ENCODE measurements around the gene C11orf58.
A peak's percentile ranks its signal among the peaks of the same experiment; 100 is the strongest.

Gene C11orf58

DNA sequence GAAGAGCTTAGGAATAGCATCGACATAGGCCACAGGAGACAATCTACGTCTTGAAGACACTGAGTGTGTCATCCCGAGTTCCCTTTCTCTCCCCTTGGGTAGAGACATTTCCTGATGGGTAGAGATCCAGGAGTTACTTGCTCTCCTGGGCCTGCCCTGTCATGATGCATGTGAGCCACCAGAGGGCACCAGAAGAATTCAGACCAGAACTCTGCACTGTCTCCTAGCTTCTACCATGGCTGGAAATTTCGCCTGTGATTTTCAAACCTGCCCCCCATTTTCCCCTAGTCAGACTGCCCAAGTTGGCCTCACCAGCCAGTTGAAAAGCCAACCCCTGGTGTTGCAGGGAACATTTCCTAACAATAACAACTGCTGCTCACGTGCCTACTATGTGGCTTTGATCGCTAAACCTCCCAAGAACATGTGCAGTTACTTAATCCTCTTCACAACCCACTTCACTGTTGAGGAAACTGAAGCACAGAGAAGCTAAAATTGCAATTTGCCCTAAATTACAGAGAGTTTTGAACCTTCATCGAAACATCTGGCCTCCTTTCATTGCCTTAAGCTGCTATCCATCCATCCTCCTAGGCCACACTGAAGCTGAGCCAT, 47.2 kb downstream of the C11orf58 start:
- DNase-seq (ENCODE audit: low spot score) = peak; percentile 81

DNA sequence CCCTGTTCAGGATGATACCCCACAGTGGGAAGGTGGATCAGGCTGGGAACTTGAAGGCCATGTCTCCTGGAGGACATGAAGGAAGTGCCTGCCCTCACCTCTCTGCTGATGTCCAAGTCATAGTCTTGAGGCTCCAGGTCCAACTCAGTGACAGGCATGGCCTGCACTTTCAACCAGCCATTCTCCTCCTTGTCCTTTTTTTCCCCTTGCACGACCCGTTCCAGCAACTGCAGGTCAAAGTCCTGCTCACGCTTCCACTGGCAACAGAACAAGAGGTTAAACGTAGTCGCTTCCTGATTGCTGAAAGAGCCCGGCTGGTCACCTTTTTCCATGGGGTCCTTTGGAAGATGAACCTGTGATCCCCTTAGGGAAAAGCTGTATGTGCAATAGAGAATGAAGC, 47.7 kb downstream of the C11orf58 start:
- DNase-seq (ENCODE audit: low spot score) = no peak

DNA sequence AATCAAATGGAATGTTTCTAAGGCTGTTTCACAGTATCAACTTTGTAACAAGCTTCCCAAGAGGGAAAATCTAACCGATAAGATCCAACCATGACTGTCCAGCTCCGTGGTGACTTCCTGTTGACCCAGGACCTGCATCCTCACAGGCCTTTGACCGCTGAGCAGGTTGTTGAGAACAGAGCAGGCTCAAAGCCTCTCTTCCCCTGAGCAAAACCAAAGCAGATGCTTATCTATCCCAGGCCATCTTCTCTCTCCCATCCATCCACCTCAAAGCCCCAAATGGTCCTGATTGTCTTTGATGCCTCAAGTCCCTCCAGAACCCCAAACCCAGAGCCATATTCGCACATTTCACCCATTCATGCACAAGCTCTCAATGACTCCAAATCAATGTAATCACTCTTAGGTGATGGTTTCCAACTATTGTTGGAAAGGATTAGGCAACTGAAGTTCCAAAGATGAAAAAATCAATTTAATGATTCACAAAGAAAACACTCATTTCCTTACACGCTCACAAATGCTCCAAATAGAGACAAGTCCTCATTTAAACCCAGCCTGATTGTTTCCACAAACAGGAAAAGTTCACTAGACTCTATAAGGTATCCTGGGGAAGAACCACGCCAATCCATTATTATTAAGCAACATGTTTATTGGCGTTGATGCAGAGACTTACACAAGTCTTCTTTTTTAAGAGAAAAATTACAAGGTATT, 48.7 kb downstream of the C11orf58 start:
- no peak for DNase-seq (ENCODE audit: low spot score)

DNA sequence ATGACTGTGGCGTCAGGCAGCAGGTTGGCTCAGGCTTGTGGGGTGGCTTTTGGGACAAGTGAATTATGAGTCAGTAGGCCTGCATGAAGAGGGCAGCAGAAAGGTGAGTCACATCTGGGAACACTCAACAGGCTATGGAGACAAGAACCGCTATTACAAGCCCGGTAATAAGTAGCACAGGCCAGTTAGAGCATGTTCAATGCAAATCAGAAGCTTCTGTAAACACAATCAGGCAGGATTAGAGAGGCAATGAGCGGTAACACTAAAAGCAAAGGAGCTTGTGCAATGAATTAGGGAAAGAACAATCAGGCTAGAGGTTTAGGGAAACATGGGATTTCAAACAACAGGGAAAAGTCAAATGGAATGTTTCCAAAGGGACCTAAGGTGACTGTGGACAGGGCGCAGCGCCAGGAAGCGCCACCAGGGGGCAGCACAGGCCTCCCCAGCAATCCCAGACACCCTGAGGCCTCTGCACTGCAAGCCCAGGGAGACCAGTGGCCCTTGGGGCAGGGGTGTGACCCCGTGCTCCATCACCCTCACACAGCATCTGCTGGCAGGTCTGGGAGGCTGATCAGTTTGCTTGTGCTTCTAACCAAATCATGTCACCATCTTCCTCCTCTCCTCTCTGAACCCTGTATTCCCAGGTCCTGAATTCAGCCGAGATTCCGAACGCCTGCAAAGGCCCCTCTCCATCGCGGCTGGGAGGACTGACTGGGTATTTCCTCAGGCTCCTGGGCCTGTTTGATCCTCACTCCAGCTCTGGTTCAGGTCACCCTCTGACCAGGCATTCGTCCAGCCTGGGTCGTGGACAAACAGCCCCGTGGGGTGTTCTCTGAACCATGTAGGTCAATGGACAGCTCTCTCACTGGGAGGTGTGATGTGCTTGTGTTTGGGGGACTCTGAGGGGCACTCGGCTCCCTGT, 50.0 kb downstream of the C11orf58 start:
- peak; percentile 72 for DNase-seq (ENCODE audit: low spot score)

DNA sequence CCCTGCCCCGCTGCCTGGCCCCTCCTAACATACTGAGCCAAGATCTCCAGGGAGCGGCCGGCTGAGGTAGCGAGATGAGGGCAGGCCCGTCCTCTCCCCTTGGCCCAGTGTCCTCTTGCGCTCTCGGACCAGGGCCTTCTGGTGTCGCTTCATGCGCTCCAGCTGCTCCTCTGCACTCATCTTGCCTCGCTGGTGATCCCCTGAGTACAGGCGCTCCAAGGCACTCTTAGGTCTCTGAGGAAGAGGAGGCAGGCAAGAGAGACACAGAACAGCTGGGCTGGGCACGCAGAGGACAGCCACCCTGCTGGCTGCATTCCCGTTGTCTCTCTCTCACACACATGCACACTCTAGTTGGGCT, 50.6 kb downstream of the C11orf58 start:
- DNase-seq (ENCODE audit: low spot score) = no peak

DNA sequence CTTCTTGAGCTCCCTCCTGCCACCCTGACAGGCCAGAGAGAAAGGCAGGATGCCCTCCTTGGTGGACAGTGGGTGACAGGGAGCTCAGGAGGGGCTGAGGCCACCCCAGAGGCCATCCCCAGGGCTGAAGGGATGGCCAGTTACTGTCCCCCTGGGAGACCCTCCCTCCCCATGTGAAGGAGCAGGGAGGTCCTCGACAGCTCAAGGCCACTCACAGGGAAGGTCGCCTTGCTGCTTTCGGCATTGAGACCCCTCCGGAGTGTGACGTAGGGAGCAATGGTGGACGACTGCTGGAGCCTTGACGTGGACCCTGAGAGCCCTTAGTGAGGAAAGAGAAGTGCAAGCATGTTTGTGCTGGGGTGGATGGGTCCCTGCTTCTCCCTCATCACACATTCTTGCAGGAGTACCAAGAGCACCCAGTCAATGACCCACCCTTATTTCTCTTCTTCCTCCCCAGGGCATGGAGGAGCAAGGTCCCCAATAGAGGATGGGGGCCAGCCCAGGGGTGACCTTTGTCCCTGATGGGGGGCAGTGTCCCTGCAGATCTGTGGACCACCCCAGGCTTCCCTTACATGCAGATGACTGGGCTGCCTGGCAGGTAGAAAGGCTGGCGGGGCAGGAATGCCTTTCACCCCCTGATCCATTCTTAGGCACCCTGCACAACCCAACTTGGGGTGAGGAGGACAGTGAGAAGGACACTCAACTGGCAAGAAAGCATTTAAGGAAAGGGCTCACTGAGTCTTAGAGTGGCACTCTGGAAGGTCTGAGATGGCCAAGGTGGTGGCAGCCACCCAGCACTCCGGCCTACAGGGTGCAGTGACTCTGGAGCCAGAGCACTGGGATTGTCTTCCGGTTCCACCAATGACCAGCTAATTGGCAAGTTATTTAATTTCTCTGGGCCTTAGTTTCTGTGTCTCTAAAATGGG, 51.4 kb downstream of the C11orf58 start:
- no peak for DNase-seq (ENCODE audit: low spot score)

DNA sequence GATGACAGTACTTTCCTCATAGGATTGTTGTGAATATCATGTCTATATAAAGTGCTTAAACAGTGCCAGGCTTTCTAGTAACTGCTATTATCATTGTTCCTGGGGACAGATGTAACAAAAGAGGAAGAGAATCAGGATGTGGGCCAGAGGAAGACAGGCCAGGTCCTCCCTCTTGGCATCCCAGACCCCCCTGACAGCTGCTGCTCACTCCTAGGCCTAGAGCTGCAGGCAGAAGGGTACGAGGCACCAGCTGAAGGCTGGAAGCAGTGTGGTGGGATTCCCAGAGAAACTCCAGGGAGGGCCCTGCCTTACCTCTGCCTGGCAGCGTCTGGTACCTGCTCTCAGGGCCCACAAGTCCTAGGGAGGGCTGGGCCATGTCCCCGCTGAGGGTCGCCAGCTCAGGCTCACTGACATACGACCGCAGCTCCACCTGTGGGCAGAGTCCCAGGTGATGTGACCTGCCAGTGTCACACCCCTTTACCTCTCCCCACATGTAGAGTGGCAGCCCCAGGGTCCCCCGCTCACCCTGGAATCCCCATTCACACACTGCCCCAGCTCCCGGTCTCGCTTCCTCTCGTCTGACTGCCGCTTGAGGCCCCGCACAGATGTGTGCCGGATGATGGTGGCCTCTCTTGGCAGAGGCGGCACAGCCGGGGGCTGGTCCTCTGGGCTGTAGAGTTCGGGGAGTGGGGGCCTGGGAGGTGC, 52.2 kb downstream of the C11orf58 start:
- no peak for DNase-seq (ENCODE audit: low spot score)

DNA sequence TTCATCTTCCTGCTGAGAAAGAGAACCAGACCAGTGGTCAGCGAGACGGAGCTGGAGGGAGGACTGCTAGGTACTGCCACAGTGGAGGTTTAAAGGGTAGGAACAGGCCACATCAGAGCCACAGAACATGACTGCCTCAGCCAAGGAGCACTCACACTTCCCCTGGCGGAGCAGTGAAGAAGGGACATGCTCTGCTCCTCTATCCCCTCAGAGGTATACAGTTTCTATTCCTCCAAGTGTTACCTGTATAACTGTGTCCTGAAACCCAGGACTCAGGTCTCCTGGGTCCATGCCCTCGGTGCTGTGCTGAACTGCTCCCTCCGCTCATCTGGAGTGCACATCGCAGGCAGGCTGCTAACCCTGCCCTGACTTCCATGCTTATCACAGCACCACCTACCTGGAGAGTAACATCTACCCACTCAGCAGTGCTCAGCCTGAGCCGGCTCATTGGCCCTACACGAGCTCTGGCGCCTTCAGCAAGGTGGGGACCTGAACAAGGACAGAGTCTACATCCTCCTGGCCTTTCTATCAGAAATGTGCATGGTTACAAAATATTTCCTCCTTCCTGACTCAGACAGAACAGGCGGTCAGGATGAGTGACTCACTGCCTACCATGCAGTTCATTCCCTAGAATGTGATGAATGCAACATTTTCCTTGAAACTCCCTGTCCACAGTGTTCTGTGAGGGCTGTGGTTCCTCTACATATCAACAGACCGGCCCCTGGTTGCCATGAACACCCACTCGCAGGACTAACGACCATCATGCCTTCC, 52.9 kb downstream of the C11orf58 start:
- peak; percentile 90 for DNase-seq (ENCODE audit: low spot score)

DNA sequence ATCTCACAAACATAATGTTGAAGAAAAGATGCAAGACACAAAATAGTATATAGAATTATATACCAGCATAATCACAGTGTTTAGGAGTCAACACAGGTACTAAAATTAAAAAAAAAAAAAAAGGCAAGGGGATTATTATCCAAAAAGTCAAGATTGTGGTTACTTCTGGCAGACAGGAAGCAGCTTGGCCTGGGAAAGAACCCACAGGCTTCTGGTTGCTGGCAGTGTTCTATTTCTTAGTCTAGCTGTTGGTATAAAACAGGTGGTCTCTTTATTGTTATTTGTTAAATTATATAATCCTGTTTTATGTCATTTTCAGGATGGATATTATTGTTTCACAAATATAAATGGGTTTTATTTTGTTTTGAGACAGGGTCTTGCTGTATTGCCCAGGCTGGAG, 54.0 kb downstream of the C11orf58 start:
- no peak for DNase-seq (ENCODE audit: low spot score)

DNA sequence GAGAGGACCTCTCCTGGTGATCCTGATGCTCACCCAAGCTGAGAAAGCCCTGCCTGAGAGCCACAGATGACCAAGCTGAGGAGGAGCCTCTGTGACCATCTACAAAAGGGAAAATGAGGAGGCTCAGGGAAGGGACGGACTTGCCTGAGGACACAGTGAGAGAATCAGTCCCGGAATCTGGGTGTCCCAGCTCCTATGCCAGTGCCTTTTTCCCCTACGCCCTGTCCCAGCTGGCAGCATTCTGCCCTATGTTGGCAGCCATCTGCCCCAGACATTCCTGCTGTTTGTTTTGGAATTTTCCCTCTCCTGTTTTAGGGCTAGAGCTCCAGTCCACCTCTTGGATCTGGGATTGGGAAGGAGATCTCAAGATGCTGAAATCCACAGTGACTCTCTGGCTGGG, 54.6 kb downstream of the C11orf58 start:
- DNase-seq (ENCODE audit: low spot score) = no peak

DNA sequence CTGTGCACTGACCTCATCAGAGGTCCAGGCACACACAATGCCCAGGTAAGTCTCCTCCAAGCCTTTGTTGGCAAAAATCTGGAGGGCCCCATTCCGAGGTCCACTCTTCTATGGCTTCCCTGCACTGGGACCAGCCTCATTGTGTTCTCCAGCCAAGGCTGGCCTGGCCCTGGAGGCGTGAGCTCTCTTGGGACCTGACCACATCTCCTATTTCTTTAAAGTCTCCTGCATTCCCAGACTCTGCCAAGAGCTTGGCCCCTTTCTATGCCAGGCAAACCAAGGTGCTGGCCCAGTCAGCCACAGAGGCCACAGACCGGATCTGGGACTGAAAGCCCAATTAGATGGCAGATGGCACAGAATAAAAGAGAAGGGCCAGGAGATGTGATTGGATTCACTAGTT, 55.1 kb downstream of the C11orf58 start:
- DNase-seq (ENCODE audit: low spot score) = no peak

DNA sequence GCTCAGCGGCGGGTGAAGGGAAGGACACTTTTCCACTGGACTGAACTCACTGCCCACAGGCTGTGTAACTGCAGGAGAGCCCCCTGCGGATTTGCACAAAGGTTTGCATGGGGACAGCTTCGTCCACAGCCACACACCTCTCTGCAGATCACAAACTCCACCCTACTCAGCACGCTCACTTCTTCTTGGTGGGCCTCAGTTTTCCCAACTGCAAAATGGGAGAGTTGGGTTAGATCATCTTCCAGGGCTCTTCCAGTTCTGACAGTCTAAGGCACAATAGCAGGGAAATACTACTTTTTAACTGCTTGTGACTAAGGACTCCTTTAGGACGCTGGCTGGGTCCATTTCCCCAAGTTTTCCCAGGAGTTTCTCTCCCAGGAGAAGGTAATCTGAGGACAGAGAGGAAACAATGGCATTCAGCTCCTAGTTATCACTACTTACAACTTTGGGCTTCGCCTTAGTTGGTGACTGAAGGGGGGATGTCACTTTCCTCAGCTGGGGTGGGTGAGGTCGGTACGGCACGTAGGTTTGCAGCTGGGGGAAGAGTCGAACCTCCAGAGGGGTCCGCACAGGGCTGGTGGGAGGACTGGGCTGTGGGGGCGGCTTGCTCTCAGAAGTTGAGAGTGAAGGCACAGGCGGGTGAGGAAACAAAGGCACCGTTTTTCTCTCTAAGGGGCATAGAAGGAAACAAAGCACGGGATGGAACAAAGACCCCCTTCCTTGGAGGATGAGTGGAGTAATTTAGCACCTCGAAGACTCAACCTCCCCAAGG, 55.8 kb downstream of the C11orf58 start:
- no peak for DNase-seq (ENCODE audit: low spot score)

DNA sequence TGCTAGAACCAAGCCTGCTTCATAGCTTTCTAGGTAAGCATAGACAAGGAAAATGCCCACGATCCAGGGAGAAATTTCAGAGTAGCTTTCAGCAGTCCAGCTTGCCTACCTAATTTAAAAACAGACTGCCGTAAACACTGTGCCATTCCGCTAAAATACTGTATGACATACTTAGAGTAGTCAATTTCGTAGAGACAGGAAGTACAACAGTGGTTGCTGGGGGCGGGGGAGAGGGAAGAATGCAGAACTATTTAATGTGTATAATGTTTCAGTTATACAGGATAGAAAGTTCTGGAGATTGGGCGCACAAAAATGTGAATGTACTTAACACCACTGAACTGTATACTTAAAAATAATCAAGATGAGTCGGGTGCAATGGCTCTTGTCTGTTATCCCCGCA, 56.7 kb downstream of the C11orf58 start:
- DNase-seq (ENCODE audit: low spot score) = no peak

DNA sequence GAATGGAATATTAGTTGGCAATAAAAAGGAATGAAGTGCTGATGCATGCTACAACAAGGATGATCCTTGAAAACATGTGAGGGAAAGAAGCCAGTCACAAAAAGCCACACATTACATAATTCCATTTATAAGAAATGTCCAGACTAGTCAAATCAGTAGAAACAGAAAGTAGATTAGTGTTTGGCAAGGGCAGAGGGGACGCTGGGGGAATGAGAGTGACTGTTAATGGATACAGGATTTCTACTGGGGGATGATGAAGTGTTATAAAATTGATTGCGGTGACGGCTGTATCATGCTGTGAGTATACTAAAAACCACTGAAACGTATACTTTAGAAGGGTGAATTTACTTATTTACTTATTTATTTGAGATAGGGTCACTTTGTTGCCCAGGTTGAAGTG, 57.9 kb downstream of the C11orf58 start:
- DNase-seq (ENCODE audit: low spot score) = no peak

DNA sequence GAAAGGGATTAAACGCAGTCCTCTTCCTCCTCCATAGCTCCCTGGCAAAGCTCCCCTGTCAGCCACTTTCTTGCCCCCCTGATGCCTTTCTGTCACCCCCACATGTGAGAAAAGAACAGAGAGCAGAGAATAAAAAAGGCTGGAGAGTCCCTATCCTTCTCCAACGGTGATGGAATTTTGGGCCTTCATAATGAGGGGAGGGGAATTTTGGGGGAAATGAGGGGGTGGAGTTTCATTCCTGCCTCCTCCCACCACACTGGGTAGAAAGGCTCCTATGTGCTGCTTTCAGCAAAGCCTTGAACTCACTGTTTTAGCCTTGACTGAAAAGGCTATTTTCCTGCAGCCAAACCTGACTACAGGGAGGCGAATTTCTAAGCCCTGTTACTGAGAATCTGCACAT, 59.3 kb downstream of the C11orf58 start:
- no peak for DNase-seq (ENCODE audit: low spot score)

DNA sequence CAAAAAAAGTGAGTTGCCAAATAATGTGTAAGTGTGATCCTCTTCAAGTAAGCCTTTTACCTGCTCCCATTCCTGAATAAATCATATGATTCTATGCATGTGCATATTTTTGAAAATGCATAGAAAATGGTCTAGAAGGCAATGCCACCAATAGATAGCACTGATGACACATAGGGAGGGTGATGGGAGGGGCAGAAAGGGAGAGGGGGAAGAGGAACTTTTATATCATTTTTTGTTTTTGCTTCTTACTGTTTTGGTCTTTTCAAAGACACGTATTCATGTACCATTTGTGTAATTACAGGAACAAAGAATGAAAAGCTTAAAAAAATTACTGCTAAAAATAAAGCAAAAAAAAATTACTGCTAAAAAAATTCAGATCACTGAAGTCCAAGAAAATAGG, 60.8 kb downstream of the C11orf58 start:
- no peak for DNase-seq (ENCODE audit: low spot score)

DNA sequence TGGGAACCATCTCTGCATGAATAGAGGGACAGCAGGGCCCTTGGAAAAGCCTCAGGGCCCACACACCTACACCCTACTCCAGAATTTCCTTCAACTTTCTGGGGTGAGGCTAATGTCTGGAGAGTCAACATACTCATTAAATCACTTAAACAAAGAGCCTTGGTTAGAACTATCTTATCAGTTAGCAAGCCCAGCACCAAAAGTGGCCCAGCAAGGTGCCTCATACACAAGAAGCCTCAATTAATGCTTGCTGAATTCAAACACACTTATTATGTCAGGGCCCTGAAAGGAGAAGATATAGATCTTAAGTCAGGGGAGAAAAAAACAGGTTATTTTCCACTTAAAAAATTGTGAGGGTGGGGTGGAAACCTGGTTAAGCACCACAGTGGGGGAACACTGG, 61.4 kb downstream of the C11orf58 start:
- DNase-seq (ENCODE audit: low spot score) = no peak

DNA sequence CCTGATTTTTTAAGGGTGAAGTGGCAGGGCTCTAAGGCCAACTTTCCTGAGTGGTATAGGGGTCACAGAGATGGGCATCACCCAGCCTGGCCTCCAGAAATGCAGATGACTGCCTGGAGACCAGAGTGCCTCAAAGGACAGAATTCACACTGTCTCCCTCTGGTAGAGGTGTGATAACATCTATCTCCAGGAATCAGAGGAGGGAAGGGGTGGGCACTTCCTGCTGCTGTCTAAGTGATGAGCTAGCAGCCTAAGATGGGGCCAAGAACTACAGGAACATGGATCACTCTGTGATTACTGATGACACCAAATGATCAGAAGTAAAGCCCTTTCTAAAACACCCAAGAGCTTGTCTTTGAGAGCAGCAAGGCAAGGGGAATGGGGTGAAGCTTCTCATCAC, 61.9 kb downstream of the C11orf58 start:
- no peak for DNase-seq (ENCODE audit: low spot score)

DNA sequence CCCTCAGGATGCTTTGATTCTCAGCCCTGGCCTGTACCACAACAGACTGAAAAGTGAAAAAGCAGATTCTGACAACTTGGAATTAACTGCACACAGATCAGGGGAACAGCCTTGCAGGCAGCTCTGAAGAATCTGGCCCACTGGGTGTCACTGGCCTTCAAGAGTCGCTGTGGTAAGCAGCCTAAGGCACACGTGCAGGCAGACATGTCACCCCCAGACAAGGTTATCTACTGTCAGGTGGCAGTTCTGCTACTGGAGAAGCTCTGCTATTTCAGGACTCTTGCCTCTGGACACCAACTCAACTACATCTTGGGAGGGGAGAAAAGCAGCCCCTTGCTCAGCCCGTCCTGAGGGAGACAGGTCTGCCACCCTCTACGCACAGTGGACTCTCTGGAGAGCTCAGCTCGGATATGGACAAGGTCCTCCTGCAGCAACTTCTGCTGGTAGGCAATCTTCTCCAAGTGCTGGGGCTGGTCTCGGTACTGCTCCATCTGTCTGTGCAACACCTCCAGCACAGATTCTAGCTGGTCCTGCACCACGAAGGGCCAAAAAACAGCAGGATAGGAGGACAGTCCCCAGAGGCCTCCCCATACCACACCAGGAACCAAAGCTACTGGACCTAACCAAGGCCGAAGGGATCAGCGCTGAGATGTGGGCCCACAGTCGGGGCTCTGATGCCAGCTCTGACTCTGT, 63.0 kb downstream of the C11orf58 start:
- no peak for DNase-seq (ENCODE audit: low spot score)

Measured in RKO (cell line).